HG03439 (cell line): ENCODE results near the gene CDCA5.

Experiments
- ATAC-seq: cut with Tn5 transposase; IDR thresholded peaks from one replicate; pipeline ENCODE4 v1.9.1; 2021; ENCODE audit warnings: mild to moderate bottlenecking, moderate library complexity; ENCODE audit not compliant: unreplicated experiment

CDCA5 gene

DNA sequence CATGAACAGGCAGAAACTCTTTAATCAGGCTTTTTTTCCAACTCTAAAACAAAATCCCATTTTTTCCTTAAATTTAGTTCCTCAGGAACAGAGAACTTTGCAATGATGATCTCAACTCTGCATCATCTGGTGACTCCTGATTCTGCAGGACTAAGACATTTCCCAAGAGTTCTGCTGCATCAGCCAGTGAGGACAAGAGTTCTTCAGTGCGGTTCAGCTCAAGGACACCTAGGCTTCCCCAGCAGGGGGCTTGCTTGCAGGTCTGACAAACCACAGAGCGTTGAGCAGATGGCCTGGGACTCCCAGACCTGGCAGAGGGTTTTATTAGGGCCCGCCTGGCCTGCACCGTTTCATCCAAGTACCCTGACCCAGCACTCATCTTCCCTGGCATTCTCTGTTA is 6.4 kb downstream of the CDCA5 start:
- ATAC-seq, result no peak

DNA sequence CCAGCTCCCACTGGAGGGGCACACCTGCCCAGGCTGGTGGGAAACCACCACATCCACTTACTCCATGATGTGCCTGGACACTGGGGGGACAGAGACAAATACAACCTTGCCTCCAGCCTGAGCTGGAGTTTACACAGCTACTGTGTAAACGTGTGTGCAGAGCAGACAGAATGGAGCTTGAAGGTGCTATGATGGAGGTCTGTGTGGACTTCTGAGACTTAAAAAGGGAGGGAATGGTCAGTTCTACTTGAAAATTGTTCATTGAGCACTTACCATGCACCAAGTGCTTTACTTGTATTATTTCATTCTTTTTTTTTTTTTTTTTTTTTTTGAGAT is 11.2 kb downstream of the CDCA5 start:
- no peak for ATAC-seq

DNA sequence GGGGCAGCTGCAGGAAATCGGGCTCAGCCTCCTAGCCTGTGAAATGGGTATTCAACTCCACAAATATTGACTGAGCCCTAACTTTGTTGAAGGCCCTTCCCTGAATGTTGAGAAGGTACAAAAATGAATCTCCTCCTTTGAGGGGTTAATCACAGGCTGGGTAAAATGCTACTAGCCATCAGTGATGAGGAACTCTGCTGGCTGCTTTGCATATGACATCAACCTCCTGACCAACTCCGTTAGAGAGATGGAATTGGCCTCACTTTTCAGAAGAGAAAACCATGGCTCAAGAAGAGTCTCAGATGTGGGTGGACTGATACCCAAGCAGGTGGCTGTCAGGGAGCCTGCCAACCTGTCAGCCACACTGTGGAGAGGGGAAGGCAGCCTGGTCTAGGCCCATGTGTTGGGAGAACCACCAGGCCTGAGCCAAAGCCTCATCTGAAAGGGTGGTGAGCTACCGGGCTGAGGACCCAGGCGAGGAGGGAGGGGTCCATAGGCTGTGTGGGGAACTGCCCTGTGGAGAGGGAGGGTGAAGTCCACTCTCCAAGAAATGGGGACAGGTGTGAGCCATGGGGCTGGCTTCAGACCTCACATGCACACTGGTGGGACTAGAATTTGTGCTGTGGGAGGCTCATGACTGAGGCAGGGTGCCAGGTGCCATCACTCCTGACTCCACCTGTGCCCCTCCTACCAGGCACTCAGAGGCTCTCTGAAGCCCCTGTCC is 11.8 kb downstream of the CDCA5 start:
- ATAC-seq, result no peak

DNA sequence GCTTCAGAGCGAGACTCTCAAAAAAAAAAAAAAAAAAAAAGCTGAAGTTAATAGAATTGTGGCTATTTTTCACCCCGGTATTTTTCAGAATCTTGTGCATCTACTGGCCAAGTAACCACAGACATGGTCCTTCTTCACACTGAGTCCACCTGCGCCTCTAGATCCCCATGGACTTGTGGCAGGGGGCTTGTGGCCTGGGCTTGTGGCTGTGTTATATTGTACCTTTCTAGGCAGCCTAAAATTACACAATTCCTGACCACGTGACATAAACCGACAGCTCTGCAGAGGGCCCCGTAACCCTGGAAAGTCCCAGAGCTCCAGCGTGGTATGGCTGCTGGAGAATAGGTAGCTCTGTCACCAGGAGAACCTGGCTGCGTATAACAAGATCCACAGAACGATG is 14.6 kb downstream of the CDCA5 start:
- ATAC-seq, result no peak

DNA sequence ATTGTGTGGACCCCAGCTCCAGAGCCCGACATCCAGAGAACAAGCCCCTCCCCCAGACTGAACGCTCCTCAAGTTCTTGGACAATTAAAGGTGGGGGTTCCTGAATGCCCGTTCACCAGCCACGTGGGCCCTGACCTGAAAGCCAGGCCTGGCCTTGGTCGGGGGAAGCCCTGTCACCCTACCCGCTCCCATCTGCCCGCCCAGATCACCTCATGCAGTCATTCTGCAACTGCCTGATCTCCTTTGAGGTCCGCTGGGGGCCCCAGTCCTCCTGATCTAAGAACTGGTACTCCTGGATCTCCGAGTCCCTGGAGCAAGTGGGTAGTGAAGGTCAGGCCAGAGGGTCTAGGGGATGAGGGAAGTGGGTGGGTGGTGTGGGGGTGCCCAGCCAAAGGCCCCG is 16.4 kb downstream of the CDCA5 start:
- ATAC-seq, result no peak

DNA sequence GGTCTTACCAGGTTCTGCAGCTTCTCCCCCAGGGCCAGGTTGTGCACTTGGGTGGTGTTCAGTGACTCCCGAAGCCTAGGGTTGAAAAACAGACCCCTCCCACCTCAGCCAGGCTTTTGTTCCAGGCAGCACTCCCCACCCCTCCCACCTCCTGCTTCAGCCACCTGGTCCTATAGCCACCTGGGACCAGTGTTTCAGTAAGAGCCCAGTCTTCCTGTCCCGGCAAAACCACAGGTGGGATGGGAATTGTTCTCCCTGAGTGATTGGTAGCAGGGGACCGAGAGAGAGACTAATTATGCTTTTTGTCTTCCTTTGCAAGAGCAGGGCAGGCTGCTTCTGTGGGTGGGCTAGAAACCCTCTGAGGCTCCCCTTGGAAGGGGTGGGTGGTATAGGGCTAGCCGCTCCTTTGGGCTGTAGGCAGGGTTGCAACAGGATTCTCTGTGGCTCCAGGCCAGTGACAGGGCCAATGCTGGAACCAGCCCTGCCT is 17.0 kb downstream of the CDCA5 start:
- no peak for ATAC-seq

DNA sequence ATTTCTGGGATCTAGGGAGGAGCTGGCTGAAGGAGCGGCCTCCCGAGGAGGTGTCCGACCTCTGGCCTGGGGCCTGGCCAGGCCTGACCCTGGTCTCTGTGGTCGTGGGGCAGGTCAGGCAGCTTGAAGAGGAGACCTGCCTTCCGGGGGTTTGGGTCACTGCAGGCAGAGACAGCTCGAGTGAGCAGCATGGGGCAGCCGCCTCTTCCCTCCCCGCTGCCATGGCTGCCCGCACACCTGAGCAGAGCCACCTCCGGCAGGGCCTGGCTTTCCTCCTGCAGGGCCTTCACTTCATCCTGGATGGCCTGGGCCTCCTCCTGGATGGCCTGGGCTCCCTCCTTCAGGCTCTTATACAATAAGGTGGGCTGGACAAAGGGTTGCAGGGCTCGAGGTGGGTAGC is 17.5 kb downstream of the CDCA5 start:
- ATAC-seq, result no peak

DNA sequence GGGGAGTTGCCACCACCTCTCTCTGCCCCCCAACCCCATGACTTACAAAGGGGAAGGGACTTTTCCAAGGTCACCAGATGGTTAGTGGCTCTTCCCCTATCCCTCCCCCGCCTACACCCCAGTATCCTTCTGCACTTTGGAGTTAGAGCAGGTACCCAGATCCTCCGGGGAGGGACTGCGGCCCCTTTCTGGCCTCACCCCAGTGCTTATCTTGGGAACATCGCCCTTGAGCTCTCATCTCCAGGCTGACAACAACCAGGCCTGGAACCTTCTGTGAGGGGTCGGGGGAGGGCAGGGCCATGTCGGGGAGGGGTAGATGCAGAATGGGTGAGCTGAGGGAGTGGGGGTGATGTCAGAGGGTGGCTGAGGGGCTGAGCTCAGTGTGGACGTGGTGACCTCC is 18.0 kb downstream of the CDCA5 start:
- no peak for ATAC-seq

DNA sequence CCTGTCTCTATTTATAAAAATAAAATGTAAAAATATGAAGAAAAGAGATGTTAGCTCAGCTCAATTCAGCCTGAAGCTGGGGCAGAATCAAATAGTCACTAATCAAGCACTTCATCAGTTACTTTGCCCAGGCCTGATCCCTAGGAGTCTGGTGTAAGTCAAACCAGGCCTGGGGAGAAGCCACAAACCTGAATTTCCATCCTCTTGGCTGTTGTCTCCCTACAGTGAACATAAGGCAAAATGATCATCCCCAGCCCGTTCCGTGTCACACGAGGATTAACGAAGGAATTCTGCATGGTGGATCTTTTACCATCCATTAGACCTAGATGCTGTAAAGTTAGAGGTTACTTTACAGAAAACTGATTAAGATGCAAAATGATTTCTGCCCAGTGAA is 19.0 kb downstream of the CDCA5 start:
- ATAC-seq, result no peak

DNA sequence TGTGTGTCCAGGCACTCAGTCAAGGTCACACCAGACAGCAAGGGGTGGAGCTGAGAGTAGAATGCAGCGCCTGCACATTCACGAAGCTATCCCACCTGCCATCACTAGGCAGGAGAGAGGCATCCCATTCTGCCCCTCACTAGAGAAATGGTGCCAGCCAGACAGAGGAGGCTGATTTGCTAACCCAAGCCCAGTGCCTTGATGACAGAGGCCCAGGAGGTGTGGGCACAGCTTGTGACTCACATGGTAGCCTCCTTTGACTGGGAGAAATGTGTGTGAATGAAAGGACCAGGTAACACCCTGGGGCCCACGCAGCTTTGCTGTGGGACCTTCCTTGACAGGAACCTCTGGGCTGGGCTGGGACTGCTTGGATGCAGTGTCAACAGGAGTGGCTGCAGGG is 20.3 kb downstream of the CDCA5 start:
- ATAC-seq, result no peak

DNA sequence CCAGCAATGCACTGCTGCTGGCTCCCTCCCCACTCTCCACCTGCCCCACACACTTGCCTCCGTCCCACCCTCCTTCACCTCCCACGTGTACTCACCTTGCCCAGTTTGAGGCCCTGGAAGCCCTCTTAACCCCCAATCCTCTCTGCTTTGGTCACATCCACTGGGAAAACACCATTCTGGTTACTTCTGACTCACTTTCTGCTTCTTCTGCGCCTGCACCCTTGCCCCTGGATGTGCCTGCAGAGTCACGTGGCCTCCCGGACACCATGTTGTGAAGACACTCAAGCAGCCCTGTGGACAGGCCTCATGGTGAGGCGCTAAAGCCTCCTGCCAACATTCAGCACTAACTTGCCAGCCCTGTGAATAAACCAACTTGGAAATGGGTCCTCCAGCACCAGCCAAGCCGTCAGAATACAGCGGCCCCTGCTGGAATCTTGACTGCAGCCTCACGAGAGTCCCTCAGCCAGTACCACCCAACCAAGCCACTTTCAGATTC is 22.9 kb downstream of the CDCA5 start:
- ATAC-seq, result no peak

DNA sequence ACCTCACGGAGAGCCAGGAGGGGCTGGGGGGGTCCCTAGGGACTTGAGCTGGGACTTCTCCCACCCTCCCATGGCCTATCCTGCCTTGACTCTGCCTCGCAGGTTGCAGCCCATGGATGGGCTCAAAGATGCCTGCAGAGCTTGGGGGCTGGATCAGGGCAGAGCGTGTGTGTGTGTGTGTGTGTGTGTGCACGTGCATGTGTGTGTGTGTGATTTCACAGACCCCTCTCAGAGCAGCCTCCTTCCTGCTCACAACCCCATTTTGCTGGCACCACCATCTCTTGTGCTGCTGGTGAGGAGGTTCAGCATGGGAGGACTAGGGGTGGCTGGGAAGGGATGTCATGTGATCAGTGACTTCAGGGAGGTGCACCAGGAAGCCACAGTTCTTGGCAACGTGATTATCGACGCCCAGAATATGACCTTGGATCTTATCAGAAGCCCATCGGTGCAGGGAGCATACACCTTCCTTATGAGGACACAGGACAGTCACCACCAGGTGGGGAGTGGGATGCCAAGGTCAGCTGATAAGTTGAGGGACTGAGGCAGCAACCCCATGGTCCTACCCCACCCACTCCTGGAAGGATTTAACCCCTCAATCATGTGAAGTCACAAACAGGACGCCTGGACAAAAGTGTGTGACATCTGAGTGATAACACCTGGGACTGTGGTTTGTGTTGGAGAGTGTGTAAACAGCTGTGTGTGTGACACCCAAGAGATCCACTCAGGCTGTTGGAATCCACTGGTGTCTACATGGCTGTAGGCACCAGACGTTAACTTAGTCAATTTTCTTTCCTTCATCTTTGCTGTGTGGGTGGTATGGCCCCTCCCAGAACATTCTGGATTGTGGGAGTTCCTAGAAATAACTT is 23.6 kb downstream of the CDCA5 start:
- ATAC-seq, result no peak

DNA sequence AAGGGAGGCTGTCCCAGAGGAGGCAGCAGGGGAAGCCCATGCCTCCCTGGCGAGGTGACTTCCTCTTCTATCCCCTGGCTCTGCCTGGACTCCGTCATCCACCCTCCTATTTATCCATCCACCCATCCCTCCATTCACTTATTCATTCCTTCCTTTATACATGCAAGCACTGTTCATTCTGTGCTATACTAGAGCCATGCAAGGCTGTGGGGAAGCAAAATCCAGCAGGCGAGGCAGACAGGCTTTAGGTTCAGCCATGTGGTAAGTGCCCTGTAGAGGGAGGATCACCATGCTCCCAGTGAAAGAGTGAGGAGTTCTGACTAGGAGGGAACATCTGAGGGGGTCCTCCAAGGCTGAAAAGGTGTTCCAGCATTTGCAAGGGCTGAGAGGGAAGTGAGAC is 24.3 kb downstream of the CDCA5 start:
- ATAC-seq, result no peak

DNA sequence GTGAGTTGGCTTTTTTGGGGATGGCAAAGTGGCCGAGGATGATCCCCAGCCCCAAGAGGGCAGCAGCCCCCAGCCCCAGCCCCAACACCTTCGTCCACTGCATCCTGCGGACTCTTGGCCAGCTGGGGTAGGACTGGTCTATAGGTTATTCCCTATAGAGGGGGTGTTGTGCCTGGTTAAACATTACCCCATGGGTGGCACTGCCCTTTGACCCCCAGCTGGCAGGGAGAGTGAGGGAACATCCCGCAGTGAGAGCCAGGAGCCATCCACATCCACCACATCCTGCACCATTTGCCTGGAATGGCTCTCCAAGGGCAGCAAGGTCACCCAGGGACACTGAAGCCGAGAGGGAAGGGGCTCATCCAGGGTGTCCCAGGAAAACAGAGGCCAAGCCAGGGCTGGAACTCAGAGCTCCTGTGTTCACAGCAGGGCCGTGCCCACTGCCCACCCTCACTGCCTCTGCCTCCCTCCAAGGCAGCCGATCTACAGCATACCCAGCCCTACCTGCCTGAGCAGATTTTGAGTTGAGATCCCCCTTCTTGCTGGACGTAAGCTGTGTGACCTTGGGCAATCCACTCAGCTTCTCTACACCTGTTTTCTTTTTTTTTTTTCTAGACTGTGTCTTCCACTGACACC is 25.3 kb downstream of the CDCA5 start, which contains the start of gene NAALADL1:
TSS of gene NAALADL1 (minus strand) at position 135 of the 636 bp plus-strand sequence. CDS start at position 103, 32 bp downstream.
- ATAC-seq, result no peak

DNA sequence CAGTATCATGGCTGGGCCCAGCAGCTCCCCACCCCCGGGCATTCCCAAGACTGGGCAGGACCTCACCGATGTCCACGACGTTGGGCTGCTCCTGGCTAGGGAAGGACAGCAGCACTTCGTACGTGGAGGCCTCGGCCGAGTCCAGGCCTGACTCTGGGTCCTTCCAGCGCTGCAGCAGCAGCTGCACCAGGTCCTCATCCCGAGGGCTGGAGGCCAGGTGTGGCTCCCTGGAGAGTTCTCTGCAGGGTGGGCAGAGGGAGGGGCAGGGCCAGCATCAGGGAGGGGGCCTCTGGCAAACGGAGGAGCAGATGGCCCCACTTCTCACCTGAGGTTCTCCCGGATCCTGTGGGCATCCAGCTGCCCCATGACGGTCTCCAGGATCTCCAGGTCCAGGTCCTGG is 25.8 kb downstream of the CDCA5 start:
- ATAC-seq, result no peak

DNA sequence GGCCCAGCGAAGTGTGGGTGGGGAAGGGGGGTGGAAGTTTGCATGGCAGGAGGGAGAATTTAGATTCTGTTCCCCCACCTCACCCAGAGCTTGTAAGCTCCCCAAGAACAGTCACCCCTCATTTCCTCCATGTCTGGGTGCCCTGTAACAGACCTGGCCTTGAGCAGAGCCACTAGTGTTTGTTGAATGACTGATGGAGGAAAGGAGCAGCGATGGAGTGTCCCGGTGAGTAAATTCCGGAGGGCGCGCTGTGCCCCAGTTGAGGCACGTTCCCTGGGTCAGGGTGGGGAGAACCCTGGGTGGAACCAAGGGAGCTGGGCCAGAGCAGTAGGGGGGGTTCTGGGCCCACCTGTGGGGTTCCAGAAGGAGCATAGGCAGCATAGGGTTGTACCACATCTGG is 26.3 kb downstream of the CDCA5 start:
- ATAC-seq, result no peak

DNA sequence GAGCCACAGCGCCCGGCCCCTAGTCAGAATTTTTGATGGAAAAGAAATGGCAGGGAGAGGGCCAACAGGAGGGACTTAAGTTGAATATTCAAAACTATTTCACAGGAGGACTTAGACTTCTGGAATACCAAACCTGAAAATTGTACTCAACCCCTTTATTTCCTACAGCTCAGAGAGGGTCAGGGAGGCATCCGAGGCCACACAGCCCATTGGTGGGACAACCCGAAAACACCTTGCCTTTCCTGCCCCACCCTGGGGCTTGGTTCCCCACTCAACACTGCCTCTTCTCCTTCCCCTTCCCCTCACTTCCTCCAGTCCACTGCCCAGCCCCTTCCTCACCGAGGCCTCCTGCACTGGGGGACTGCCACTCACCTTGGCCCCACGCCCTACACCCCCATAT is 26.8 kb downstream of the CDCA5 start:
- ATAC-seq, result no peak

DNA sequence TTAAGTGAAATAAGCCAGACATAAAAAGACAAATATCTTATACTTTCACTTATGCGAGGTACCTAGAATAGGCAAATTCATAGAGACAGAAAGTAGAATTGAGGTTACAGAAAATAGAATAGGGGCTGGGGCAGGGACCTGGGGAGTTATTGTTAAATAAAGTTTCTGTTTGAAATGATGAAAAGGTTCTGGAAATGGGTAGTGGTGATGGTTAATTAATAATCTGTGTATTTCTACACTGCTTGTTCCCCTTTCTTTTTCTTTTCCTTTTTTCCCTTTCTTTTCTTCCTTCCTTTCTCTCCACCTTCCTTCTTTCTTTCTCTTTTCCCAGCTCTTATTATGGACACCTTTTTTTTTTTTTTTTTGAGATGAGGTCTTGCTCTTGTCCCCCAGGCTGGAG is 28.3 kb downstream of the CDCA5 start:
- no peak for ATAC-seq

DNA sequence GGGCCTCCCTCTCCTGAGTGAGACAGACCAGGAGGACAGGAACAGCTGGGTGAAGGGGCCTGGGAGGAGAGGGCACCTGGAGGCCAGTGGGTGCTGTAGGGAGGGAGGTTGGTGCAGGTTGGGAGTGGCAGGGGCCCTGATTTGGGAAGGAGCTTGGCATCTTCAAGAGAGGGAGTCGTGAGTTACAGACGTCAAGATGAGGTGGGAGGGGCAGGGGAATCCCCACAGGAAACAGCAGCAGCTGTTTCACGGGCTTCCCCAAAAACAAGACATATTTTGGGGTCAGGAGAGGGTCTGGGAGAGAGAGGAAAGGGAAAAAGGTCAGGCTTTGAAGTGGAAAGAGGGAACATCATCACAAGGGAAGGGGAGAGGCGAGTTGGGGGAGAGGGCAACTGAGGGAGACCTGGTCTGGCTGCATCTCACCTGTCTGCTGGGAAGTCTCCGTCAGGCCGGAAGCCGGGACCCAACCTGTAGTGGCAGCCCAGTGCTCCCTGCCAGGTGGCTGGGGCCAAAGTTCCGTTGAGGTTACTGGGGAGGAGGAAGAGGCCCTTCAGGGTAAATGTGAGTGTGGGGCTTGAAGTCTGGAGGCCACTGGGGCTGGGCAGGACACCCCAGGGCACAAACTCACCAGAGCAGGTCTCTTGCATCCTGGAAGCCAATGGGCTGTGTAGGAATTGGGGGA is 29.9 kb downstream of the CDCA5 start:
- no peak for ATAC-seq

DNA sequence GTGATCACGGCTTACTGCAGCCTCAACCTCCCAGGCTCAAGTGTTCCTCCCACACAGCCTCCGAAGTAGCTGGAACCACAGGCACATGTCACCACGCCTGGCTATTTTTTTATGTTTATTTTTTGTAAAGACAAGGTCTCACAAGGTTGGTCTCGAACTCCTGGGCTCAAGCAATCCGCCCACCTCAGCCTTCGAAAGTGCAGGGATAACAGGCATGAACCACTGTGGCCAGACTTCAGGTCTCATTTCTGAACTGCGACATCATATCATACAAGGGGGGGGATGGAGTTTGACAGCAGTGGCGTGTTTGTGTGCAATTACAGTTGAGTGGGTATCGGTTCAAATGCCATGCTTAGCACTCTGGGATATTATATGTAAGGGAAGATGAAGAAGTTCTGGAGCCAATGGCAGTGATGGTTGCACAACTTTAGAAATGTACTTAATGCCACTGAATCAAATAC is 32.4 kb downstream of the CDCA5 start:
- no peak for ATAC-seq
